Neural cell (in vitro differentiated cells): Measurements from ENCODE around the gene PDHA1. TPM values are rescaled to one million over a fixed set of nuclear protein-coding genes. Genes with fewer than 3 reads are reported as not detected.

Experiments
- H2AFZ ChIP-seq: fragments of 200-600, 300-800 bp; sonication (generic), shearing (Covaris generic); 2 replicates; pipeline ENCODE4 v1.6.0; 2014; ENCODE audit warnings: low read depth, mild to moderate bottlenecking, antibody characterized with exemption, low read length, moderate library complexity
- H3F3A ChIP-seq: fragments of 200-600 bp; shearing (Covaris generic); 2 replicates; pipeline ENCODE4 v1.6.1; 2016; ENCODE audit warnings: mild to moderate bottlenecking, moderate library complexity, mixed read lengths, antibody characterized with exemption, low read length; ENCODE audit not compliant: insufficient read depth, poor library complexity, severe bottlenecking
- H3K27ac ChIP-seq: fragments of 200-600, 300-800 bp; sonication (generic), shearing (Covaris generic); 2 replicates; pipeline ENCODE4 v1.5.1; 2014; ENCODE audit warnings: mild to moderate bottlenecking, low read length, moderate library complexity
- H3K27me3 ChIP-seq: fragments of 300-800, 200-600 bp; sonication (generic), shearing (Covaris generic); 2 replicates; pipeline ENCODE4 v1.6.0; 2014; ENCODE audit warnings: mild to moderate bottlenecking, low read depth, low read length, moderate library complexity; ENCODE audit not compliant: insufficient read depth
- H3K36me3 ChIP-seq: fragments of 300-800, 200-600 bp; sonication (generic), shearing (Covaris generic); 2 replicates; pipeline ENCODE4 v1.5.1; 2014; ENCODE audit warnings: mild to moderate bottlenecking, antibody characterized with exemption, low read length, moderate library complexity; ENCODE audit not compliant: insufficient read depth
- H3K4me2 ChIP-seq: fragments of 300-800, 200-600 bp; sonication (generic), shearing (Covaris generic); 2 replicates; pipeline ENCODE4 v1.6.0; 2014; ENCODE audit warnings: mild to moderate bottlenecking, low read length
- H3K4me3 ChIP-seq: fragments of 300-800, 200-600 bp; sonication (generic), shearing (Covaris generic); 2 replicates; pipeline ENCODE4 v1.5.1; 2014; ENCODE audit warnings: mild to moderate bottlenecking, low read length, moderate library complexity
- H3K79me2 ChIP-seq: fragments of 200-600 bp; shearing (Covaris generic); replicated peaks from 2 replicates; pipeline ENCODE4 v1.6.0; 2014; ENCODE audit warnings: mild to moderate bottlenecking, low read length, moderate library complexity; ENCODE audit not compliant: insufficient read depth
- H3K9ac ChIP-seq: fragments of 300-800, 200-600 bp; sonication (generic), shearing (Covaris generic); 2 replicates; pipeline ENCODE4 v1.6.1; 2016; ENCODE audit warnings: mild to moderate bottlenecking, low read length, mixed read lengths
- H3K9me2 ChIP-seq: fragments of 200-600 bp; shearing (Covaris generic); 2 replicates; pipeline ENCODE4 v1.6.1; 2016; ENCODE audit warnings: mild to moderate bottlenecking, low read length, mixed read lengths; ENCODE audit not compliant: insufficient read depth
- H3K9me3 ChIP-seq: fragments of 200-600, 300-800 bp; sonication (generic), shearing (Covaris generic); 2 replicates; pipeline ENCODE4 v1.6.1; 2016; ENCODE audit warnings: mild to moderate bottlenecking, mixed run types, low read length, moderate library complexity, mixed read lengths
- H4K20me1 ChIP-seq: fragments of 200-600 bp; shearing (Covaris generic); 2 replicates; pipeline ENCODE4 v1.6.1; 2016; ENCODE audit warnings: mild to moderate bottlenecking, mixed run types; ENCODE audit not compliant: insufficient read depth
- EP300 ChIP-seq: fragments of 450-650 bp; conservative IDR thresholded peaks from 2 replicates; pipeline ENCODE4 v1.6.1; 2014; ENCODE audit warnings: antibody characterized with exemption, mild to moderate bottlenecking, moderate library complexity; ENCODE audit not compliant: poor library complexity, severe bottlenecking
- EZH2 ChIP-seq: fragments of 200-600, 300-800 bp; shearing (Covaris generic), sonication (generic); IDR thresholded peaks from 2 replicates; pipeline ENCODE4 v1.6.1; 2014; ENCODE audit warnings: antibody characterized with exemption, low read length, borderline replicate concordance, mild to moderate bottlenecking; ENCODE audit not compliant: insufficient read depth, poor library complexity, severe bottlenecking
- MXI1 ChIP-seq: fragments of 450-650 bp; conservative IDR thresholded peaks from 2 replicates; pipeline ENCODE4 v1.6.1; 2014; ENCODE audit warnings: antibody characterized with exemption, mild to moderate bottlenecking; ENCODE audit not compliant: poor library complexity, severe bottlenecking
- POLR2AphosphoS5 ChIP-seq: IDR thresholded peaks from 2 replicates; pipeline ENCODE4 v1.6.1; 2012
- RAD21 ChIP-seq: fragments of 450-650 bp; conservative IDR thresholded peaks from 2 replicates; pipeline ENCODE4 v1.6.1; 2014; ENCODE audit warnings: antibody characterized with exemption, mild to moderate bottlenecking, moderate library complexity
- SMC3 ChIP-seq: fragments of 450-650 bp; conservative IDR thresholded peaks from 2 replicates; pipeline ENCODE4 v1.6.1; 2014; ENCODE audit warnings: antibody characterized with exemption, mild to moderate bottlenecking, moderate library complexity; ENCODE audit not compliant: poor library complexity
- TAF1 ChIP-seq: IDR thresholded peaks from 2 replicates; pipeline ENCODE4 v1.6.1; 2012; ENCODE audit warnings: low read depth
- polyA plus RNA-seq: library from polyadenylated mRNA; depleted of rRNA; stranded (reverse); fragments of >200 nt; gene quantifications from 2 replicates; pipeline ENCODE4 v1.2.3, GENCODE V29; 2014
- TF ChIP-seq, protein P1 (sequence below): fragments of 450-650 bp; IDR thresholded peaks from 2 replicates; pipeline ENCODE4 v1.5.1; 2014; ENCODE audit warnings: antibody characterized with exemption, mild to moderate bottlenecking, moderate library complexity; ENCODE audit not compliant: poor library complexity, severe bottlenecking
- TF ChIP-seq, protein P2 (sequence below): IDR thresholded peaks from 2 replicates; pipeline ENCODE4 v1.6.1; 2012; ENCODE audit warnings: borderline replicate concordance

The PDHA1 gene
- polyA plus RNA-seq, 1 donor from 2014 or later = 224 TPM

DNA sequence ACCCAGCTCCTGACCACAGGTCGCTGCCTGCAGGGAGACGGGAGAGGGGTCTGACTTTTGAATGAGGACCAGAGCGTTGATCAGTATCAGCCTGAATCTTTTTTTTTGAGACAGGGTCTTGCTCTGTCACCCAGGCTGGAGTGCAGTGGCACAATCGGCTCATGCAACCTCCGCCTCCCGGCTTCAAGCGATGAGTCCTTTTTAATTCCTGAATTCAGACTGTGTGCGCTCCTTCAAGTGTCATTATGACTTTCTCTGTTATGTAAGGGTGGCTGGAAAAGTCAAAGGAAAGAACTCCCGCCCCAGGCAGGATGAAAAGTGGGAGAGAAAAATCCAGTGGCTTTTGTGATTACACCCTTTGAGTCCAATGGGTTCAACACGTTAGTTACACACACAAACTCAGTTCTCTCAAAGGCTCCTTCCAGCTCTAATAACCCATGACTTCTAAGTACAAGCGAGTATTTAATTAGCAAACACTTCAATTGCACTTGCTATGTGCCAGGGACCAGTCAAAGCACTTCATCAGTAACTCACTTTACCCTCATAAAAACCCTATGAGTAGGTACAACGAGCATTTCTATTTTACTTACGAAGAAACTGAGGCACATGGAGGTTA, 44.4 kb downstream of the PDHA1 start:
- Histone ChIP-seq H3K9me3 (no peaks in the 10 kb centered on the region), H3F3A (no peaks in the 10 kb centered on the region), H3K79me2 (no peaks in the 10 kb centered on the region), H3K36me3 (no peaks in the 10 kb centered on the region), H3K9ac (no peak overlapping the region), H3K4me3 (no peak overlapping the region), H4K20me1 (no peaks in the 10 kb centered on the region), H3K27me3 (no peaks in the 10 kb centered on the region), H3K27ac (no peak overlapping the region), H3K4me2 (no peak overlapping the region), H2AFZ (no peak overlapping the region), H3K9me2 (no peaks in the 10 kb centered on the region)
- TF ChIP-seq TAF1 = no peak
- no peak for TF ChIP-seq SMC3
- no peak for TF ChIP-seq POLR2AphosphoS5
- TF ChIP-seq MXI1 = no peak
- TF ChIP-seq EP300 = no peak
- TF ChIP-seq RAD21 = no peak
- TF ChIP-seq EZH2 = no peak
- TF ChIP-seq, protein P1, sequence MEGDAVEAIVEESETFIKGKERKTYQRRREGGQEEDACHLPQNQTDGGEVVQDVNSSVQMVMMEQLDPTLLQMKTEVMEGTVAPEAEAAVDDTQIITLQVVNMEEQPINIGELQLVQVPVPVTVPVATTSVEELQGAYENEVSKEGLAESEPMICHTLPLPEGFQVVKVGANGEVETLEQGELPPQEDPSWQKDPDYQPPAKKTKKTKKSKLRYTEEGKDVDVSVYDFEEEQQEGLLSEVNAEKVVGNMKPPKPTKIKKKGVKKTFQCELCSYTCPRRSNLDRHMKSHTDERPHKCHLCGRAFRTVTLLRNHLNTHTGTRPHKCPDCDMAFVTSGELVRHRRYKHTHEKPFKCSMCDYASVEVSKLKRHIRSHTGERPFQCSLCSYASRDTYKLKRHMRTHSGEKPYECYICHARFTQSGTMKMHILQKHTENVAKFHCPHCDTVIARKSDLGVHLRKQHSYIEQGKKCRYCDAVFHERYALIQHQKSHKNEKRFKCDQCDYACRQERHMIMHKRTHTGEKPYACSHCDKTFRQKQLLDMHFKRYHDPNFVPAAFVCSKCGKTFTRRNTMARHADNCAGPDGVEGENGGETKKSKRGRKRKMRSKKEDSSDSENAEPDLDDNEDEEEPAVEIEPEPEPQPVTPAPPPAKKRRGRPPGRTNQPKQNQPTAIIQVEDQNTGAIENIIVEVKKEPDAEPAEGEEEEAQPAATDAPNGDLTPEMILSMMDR = no peak
- TF ChIP-seq, protein P2, sequence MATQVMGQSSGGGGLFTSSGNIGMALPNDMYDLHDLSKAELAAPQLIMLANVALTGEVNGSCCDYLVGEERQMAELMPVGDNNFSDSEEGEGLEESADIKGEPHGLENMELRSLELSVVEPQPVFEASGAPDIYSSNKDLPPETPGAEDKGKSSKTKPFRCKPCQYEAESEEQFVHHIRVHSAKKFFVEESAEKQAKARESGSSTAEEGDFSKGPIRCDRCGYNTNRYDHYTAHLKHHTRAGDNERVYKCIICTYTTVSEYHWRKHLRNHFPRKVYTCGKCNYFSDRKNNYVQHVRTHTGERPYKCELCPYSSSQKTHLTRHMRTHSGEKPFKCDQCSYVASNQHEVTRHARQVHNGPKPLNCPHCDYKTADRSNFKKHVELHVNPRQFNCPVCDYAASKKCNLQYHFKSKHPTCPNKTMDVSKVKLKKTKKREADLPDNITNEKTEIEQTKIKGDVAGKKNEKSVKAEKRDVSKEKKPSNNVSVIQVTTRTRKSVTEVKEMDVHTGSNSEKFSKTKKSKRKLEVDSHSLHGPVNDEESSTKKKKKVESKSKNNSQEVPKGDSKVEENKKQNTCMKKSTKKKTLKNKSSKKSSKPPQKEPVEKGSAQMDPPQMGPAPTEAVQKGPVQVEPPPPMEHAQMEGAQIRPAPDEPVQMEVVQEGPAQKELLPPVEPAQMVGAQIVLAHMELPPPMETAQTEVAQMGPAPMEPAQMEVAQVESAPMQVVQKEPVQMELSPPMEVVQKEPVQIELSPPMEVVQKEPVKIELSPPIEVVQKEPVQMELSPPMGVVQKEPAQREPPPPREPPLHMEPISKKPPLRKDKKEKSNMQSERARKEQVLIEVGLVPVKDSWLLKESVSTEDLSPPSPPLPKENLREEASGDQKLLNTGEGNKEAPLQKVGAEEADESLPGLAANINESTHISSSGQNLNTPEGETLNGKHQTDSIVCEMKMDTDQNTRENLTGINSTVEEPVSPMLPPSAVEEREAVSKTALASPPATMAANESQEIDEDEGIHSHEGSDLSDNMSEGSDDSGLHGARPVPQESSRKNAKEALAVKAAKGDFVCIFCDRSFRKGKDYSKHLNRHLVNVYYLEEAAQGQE = no peak

DNA sequence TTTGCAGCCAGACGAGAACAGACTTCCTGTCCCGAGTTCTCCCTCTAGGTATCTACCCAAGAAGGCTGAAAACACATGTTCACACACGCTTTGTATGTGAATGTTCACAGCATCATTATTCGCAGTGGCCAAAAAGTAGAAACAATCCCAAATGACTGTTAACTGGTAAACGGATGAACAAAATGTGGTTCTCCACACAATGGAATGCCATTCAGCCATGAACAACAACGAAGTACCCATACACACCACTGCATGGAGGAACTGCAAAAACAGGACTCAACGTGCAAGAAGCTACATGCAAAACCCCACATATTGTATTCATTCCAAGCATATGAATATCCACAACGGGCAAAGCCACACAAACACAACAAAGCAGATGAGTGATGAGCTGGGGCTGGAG, 45.0 kb downstream of the PDHA1 start:
- Histone ChIP-seq H3K4me2 (no peak overlapping the region), H3K27me3 (no peaks in the 10 kb centered on the region), H3K27ac (no peak overlapping the region), H3K79me2 (no peaks in the 10 kb centered on the region), H3K9me2 (no peaks in the 10 kb centered on the region), H3K4me3 (no peak overlapping the region), H3K9ac (no peak overlapping the region), H2AFZ (no peak overlapping the region), H4K20me1 (no peaks in the 10 kb centered on the region), H3F3A (no peaks in the 10 kb centered on the region), H3K9me3 (no peaks in the 10 kb centered on the region), H3K36me3 (no peaks in the 10 kb centered on the region)
- TF ChIP-seq RAD21 (no peak), EZH2 (no peak), POLR2AphosphoS5 (no peak), TAF1 (no peak), SMC3 (no peak), EP300 (no peak), MXI1 (no peak)
- TF ChIP-seq, protein P2 = no peak
- TF ChIP-seq, protein P1 = no peak
